Eye (tissue), 1 donor: ENCODE data around the gene BIRC7.

Experiments used
- DNase-seq: peaks from one replicate; pipeline ENCODE4 v3.0.0-alpha.2; 2015

Gene BIRC7

DNA sequence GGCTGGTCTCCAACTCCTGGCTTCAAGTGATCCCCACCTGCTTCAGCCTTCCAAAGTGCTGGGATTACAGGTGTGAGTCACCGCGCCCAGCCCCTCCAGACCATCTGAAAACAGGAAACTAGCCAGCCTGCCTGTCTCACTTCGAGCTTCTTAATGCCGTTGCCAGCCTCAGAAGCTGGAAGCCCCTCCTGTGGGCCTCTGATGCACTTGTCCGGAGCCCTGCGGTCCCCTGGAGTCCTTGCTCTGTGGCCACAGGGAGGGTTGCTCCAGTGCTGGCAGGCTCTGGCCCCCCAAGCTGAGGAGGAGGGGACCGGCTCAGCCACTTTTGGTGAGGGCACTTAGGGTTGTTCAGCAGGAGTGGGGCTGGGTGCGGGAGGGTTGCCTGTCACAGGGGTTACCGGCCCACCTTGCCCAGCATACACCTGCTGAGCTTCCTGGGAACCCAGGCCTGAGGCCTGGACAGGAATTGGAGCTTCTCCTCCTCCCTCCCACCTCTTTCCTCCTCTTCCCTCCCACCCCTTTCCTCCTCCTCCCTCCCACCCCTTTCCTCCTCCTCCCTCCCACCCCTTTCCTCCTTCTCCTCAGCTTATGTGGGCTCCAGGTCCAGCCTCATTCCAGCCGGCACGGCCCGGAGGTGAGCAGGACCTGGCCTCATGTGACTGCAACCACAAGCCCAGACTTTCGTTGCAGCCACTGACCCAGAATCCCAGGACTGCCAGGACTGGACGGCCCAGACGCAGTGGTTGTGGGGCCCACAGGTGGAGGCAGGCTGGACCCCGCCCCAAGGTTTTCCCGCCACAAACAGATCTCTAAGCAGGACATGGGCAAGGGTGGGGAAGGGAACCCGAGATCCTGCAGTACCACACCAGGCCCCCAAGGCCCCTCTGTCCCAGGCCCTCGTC, 9.4 kb upstream of the BIRC7 start:
- DNase-seq, result no peak

GRCh38 chr20:63227260-63227659, 8.4 kb upstream of the BIRC7 start:
- DNase-seq, result no peak

GRCh38 chr20:63228806-63229205, 6.9 kb upstream of the BIRC7 start:
- DNase-seq, result no peak

DNA sequence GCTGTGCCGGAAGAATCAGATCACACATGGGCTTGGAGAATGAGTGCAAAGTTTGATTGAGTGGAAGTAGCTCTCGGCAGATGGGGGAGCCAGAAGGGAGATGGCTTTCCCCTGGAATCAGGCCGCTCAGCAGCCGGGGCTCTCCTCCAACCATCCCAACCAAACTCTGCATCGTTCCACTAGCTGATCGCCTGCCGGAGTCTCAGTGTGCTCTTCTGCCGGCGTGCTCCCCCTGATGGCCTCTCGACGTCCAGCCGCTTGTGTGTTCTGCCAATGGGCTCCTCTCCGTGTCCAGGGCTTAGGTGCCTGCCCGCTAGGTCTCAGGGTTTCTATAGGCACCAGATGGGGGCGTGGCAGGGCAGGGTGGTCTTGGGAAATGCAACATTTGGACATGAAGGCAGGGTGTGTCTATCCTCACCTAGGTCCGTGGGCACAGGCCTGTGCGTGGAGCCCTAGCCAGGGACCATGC, 4.9 kb upstream of the BIRC7 start:
- peak; percentile 91 for DNase-seq

GRCh38 chr20:63232235-63233060, 3.3 kb upstream of the BIRC7 start:
- DNase-seq, result no peak

DNA sequence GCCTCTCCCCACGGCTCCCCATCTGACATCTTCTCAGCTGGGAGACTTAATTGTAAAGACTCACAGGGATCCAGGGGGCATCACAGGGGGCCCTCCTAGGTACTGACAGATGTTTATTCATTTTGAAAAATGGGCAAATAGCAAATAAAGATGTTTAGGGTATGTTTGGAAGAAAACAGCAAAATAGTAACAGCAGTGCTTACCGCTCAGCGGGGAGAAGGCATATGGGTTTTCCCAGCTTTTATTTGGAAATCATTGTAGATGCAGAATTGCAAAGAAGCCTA, 2.7 kb upstream of the BIRC7 start:
- DNase-seq, result no peak

DNA sequence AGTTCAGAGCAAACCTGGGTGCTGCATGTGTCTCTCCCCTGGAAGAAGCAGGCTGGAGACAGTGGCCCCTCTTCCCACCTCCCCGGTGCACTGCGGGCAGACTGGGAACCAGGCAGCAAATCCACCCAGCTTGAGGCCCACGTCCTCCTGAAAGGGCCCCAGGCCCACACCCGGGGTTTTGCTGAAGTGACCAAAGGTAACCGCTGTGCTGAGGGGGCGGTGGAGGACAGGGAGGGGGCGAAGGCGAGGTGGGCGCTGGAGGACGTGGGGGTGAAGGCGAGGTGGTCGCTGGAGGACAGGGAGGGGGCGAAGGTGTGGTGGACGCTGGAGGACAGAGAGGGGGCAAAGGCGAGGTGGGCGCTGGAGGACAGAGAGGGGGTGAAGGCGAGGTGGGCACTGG, 1.8 kb upstream of the BIRC7 start:
- DNase-seq, result no peak

- no peak for DNase-seq
These were observed 859 bp upstream of the BIRC7 start for GRCh38 chr20:63234693-63235398.

GRCh38 chr20:63236116-63236837, 572 bp downstream of the BIRC7 start:
- DNase-seq, result peak; percentile 57

DNA sequence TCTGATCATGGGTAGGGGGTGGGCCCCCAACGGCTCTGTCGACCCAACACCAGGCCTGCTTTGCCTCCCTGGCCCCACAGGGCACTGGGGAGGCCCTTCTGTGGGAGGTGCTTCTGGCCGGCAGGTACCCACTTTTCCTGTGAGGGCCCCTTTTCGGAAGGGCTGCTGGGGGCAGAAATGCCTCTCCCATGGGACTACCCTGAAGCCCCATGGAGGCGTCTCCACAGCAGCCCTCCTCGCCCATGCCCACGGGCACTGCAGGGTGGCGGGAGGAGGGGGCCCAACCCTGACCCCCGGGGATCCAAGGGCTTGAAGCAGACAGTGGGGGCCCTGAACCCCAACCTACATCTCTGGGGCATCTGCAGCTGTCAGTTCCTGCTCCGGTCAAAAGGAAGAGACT, 2.3 kb downstream of the BIRC7 start:
- no peak for DNase-seq

GRCh38 chr20:63238514-63239125, 2.9 kb downstream of the BIRC7 start:
- DNase-seq, result peak; percentile 48

GRCh38 chr20:63239431-63239830, 3.7 kb downstream of the BIRC7 start:
- DNase-seq, result no peak

DNA sequence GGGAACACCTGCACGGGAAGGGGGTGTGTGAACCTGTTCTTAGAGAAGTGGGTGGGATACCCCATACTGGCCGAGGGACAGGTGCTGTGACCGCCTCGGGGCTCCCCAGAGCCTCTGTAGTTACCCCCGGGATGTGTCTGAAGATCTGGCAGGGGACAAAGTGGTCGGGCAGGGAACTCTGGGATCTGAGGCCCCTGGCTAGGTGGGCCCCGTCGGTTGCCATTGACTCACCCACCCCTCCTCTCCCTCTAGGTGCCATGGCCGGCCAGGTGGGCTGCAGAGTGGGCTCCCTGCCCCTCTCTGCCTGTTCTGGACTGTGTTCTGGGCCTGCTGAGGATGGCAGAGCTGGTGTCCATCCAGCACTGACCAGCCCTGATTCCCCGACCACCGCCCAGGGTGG, 4.3 kb downstream of the BIRC7 start:
- peak; percentile 4 for DNase-seq

DNA sequence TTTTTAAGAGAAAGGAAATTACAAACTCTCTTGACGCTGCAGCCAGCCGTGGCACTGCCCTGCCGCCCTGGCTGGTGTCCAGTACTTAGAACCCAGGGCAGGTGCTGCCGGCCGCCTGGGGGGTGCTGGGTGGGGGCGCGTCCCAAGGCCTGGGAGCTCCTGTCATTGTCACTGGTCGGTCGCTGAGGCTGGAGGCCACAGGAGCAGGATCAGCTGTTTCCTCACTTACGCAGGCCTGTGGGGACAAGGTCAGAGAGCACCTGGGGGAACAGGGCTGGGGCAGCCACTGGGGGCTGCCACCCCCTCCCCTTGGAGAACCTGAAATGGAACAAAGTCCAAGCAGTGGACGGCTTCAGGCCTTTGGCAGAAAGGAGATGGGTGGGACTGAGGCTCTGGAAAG, 5.6 kb downstream of the BIRC7 start:
- no peak for DNase-seq

DNA sequence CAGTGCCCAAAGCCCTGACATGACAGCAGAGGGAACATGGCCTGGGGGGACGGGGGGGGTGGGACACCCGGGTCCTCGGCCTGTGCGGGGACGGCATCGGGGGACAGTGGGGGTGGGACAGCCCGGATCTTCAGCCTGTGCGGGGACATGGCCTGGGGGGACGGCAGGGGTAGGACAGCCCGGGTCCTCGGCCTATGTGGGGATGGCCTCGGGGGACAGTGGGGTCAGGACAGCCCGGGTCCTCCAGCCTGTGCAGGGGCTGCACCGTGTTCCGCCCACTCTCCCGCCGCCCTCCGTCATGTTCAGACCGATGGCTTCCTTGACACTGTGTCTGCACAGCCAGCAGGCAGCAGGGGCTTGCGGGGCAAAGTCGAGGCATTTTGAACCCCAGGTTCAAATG, 7.0 kb downstream of the BIRC7 start:
- no peak for DNase-seq

GRCh38 chr20:63243604-63244247, 8.0 kb downstream of the BIRC7 start:
- DNase-seq, result peak; percentile 37

- DNase-seq, result no peak
These were observed 8.8 kb downstream of the BIRC7 start for GRCh38 chr20:63244468-63244867.

- peak; percentile 64 for DNase-seq
These were observed 11.0 kb downstream of the BIRC7 start for GRCh38 chr20:63246490-63247288.

DNA sequence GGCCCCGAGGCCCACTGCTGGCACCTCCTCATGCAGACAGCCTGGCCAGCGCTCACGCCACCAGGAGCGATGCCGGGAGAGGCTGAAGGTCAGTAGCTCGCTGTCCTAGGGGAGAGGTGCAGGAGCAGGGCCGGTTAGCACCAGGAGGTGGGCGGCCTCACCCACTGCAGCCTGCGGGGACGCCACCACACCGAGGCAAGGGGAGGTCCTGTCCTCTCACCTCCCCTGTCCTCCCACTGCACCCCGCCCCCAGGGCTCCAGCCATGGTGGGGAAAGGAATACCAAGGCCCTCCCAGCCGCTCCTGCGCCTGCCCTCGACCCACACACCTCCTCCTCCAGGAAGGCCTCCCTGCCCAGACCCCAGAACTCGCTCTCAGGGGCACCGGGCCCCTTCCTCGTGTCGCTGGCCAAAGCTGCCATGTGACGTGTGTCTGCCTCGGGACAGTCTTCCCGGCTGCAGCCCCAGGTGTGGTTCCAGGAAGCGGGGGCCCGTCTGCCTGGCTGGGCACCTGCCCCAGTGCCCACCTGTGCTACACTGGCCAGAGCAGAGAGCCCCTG, 12.0 kb downstream of the BIRC7 start:
- no peak for DNase-seq

DNA sequence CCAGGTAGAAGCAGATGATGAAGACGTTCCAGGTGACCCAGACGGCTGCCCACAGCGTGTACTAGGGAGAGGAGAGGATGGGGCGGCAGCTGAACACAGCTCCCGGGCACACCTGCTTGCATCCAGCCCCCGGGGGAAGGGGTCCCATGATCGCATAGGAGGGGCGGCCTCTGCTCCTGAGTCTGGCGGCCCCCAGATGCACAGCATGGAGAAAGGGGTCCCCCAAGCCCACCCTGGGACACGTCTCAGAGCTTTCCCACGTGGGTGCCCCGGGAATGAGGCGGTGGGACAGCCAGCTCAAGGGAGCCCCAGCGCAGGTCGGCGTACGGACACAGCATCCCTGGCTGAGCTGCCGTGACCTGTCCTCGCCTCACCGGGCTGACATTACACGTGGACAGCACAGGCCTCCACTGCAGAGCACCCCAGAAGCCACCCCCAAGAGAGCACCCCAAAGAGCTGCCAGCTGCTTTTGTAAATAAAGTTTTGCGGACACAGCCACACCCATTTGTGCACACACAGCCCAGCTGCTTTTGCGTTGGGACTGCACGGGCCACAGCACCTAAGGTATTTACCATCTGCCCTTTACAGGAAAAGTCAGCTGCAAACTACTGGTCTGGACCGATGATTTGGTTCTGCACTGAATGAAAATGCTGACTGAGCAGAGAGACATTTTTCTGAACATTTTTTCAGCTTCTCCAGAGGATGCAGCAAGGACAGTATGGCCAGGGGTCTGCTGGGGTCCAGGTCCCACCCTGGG, 13.3 kb downstream of the BIRC7 start:
- DNase-seq, result no peak
